Caco-2 (cell line): ENCODE data around the gene KLK13. TPM values are rescaled to one million over a fixed set of nuclear protein-coding genes. Genes with fewer than 3 reads are reported as not detected.

ENCODE experiments used
- BruUV-seq: library from RNA; stranded (reverse); fragments of 400-500 nt; replicated peaks from 2 replicates; lab custom pipeline; 2021; lab: Mats Ljungman, UMichigan
- CTCF ChIA-PET: fragments of 300-600 bp; sonication (Branson Sonifier 250); formaldehyde crosslinking; loops from one replicate; lab custom pipeline; 2022; ENCODE audit warnings: antibody characterized with exemption; lab: Charles Lee
- POLR2A ChIA-PET: fragments of 300-600 bp; sonication (Branson Sonifier 250); formaldehyde crosslinking; loops from one replicate; lab custom pipeline; 2022; ENCODE audit warnings: antibody characterized with exemption; lab: Charles Lee
- DNase-seq, 2 experiments: peaks; one replicate each; pipeline versions ENCODE4 v3.0.0 to v3.0.0-alpha.2; 2020 to 2022
- H3K27me3 ChIP-seq: replicated peaks from 2 replicates; pipeline ENCODE4 v1.6.0; 2011; ENCODE audit warnings: low read length; ENCODE audit not compliant: control insufficient read depth, insufficient read depth
- H3K36me3 ChIP-seq: 2 replicates; pipeline ENCODE4 v1.5.1; 2011; ENCODE audit warnings: low read length; ENCODE audit not compliant: control insufficient read depth, insufficient read depth
- H3K4me1 ChIP-seq: fragments of 250-450 bp; sonication (Bioruptor Pico); 2 replicates; pipeline ENCODE4 v1.5.1; 2020; ENCODE audit warnings: mild to moderate bottlenecking
- H3K4me3 ChIP-seq: 2 replicates; pipeline ENCODE4 v1.5.1; 2011; ENCODE audit warnings: low read depth, mild to moderate bottlenecking, control low read depth, low read length
- H3K9me3 ChIP-seq: fragments of 250-450 bp; sonication (Bioruptor Pico); 2 replicates; pipeline ENCODE4 v1.5.1; 2020; ENCODE audit warnings: mild to moderate bottlenecking, moderate library complexity
- H3K27ac Mint-ChIP-seq: one replicate; pipeline ENCODE4 v1.8.0; 2022; ENCODE audit warnings: mixed read lengths; ENCODE audit not compliant: unreplicated experiment
- H3K27me3 Mint-ChIP-seq: one replicate; pipeline ENCODE4 v1.8.0; 2022; ENCODE audit warnings: mixed read lengths; ENCODE audit not compliant: insufficient read depth, unreplicated experiment
- H3K36me3 Mint-ChIP-seq: one replicate; pipeline ENCODE4 v1.8.0; 2022; ENCODE audit warnings: mild to moderate bottlenecking, mixed read lengths; ENCODE audit not compliant: insufficient read depth, unreplicated experiment
- H3K4me1 Mint-ChIP-seq: one replicate; pipeline ENCODE4 v1.8.0; 2022; ENCODE audit warnings: low read depth, mixed read lengths; ENCODE audit not compliant: unreplicated experiment
- H3K4me3 Mint-ChIP-seq: one replicate; pipeline ENCODE4 v1.8.0; 2022; ENCODE audit warnings: mild to moderate bottlenecking, moderate library complexity, mixed read lengths; ENCODE audit not compliant: unreplicated experiment
- H3K9me3 Mint-ChIP-seq: one replicate; pipeline ENCODE4 v1.8.0; 2022; ENCODE audit warnings: mixed read lengths; ENCODE audit not compliant: unreplicated experiment
- intact Hi-C: fragments of 100-400 bp; cut with micrococcal nuclease; formaldehyde crosslinking; loops from one replicate; pipeline ENCODE4 v1.10.0; 2022; ENCODE audit not compliant: unreplicated experiment
- total RNA-seq: library from RNA; stranded (reverse); gene quantifications from 2 replicates; pipeline ENCODE4 v1.2.3, GENCODE V29; 2022
- TF ChIP-seq, protein P1 (sequence below), 2 experiments: fragments of 200-600 bp in 1 of 2; IDR thresholded peaks; 1 replicate in 1 of 2; 2 replicates in 1 of 2; pipeline versions ENCODE4 v1.5.1 to v1.8.0; 2011 to 2022; ENCODE audit warnings: antibody characterized with exemption in 1 of 2, control low read depth in 1 of 2, inconsistent platforms in 1 of 2, low read depth in 1 of 2, low read length in 1 of 2, mild to moderate bottlenecking in 1 of 2, moderate library complexity in 1 of 2; ENCODE audit not compliant: insufficient read depth in 1 of 2, severe bottlenecking in 1 of 2, unreplicated experiment in 1 of 2

KLK13 gene
- total RNA-seq, 1 experiment from 2014 or later = not detected

- Mint-ChIP-seq H3K36me3 (no peaks in the 10 kb centered on the region), H3K4me3 (no peak overlapping the region), H3K9me3 (peaks cover 13% of the 10 kb centered on the region), H3K27ac (no peak overlapping the region), H3K27me3 (peaks cover 31% of the 10 kb centered on the region), H3K4me1 (no peaks in the 10 kb centered on the region)
- DNase-seq = no peak
- H3K4me1 ChIP-seq = no peaks in the 10 kb centered on the region
- no peaks in the 10 kb centered on the region for H3K27me3 ChIP-seq
- no peaks in the 10 kb centered on the region for H3K9me3 ChIP-seq
- intact Hi-C loops = no loop called here
- no TSS peak for BruUV-seq
- no peaks in the 10 kb centered on the region for H3K36me3 ChIP-seq
- TF ChIP-seq, protein P1, sequence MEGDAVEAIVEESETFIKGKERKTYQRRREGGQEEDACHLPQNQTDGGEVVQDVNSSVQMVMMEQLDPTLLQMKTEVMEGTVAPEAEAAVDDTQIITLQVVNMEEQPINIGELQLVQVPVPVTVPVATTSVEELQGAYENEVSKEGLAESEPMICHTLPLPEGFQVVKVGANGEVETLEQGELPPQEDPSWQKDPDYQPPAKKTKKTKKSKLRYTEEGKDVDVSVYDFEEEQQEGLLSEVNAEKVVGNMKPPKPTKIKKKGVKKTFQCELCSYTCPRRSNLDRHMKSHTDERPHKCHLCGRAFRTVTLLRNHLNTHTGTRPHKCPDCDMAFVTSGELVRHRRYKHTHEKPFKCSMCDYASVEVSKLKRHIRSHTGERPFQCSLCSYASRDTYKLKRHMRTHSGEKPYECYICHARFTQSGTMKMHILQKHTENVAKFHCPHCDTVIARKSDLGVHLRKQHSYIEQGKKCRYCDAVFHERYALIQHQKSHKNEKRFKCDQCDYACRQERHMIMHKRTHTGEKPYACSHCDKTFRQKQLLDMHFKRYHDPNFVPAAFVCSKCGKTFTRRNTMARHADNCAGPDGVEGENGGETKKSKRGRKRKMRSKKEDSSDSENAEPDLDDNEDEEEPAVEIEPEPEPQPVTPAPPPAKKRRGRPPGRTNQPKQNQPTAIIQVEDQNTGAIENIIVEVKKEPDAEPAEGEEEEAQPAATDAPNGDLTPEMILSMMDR (IDR thresholded peaks at IDR 0.05; ENCODE audit: insufficient read depth in 1 of 2, low read depth in 1 of 2, low read length in 1 of 2, severe bottlenecking in 1 of 2, unreplicated experiment in 1 of 2) = no peak
- ChIA-PET CTCF (no interaction called here), POLR2A (no interaction called here)
- no peak overlapping the region for H3K4me3 ChIP-seq
Observed at GRCh38 chr19:51059715-51060114, 5.2 kb downstream of the KLK13 start.

- H3K27me3 ChIP-seq = no peaks in the 10 kb centered on the region
- POLR2A ChIA-PET = no interaction called here
- BruUV-seq = no TSS peak
- H3K36me3 Mint-ChIP-seq = no peaks in the 10 kb centered on the region
- no peaks in the 10 kb centered on the region for H3K9me3 ChIP-seq
- DNase-seq = no peak
- TF ChIP-seq, protein P1 (IDR thresholded peaks at IDR 0.05; ENCODE audit: insufficient read depth in 1 of 2, low read depth in 1 of 2, low read length in 1 of 2, severe bottlenecking in 1 of 2, unreplicated experiment in 1 of 2) = no peak
- CTCF ChIA-PET = no interaction called here
- H3K36me3 ChIP-seq = no peaks in the 10 kb centered on the region
- no peak overlapping the region for H3K4me3 Mint-ChIP-seq
- no peaks in the 10 kb centered on the region for H3K4me1 ChIP-seq
- H3K27me3 Mint-ChIP-seq = peaks cover 33% of the 10 kb centered on the region
- no peak overlapping the region for H3K27ac Mint-ChIP-seq
- H3K4me3 ChIP-seq = no peak overlapping the region
- intact Hi-C loops = no loop called here
- H3K9me3 Mint-ChIP-seq = peaks cover 3% of the 10 kb centered on the region
- no peaks in the 10 kb centered on the region for H3K4me1 Mint-ChIP-seq
Observed at GRCh38 chr19:51055866-51056265, 9.0 kb downstream of the KLK13 start.

DNA sequence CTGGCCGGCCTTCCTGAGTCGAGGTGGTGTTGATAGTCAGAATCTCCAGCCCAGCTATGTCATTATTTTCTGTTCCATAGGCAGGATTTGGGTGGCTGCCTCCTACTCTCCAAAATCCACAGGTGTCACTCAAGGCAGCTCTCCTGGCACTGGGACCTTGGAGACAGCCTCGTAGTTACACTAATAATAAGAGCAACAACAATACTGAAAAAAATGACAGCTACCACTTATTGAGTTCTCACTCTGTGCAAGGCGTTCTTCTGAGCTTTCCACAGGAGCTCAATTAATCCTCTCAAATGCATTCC, 17.9 kb downstream of the KLK13 start:
- no TSS peak for BruUV-seq
- Histone ChIP-seq H3K27me3 (no peaks in the 10 kb centered on the region), H3K36me3 (no peaks in the 10 kb centered on the region), H3K4me1 (no peaks in the 10 kb centered on the region), H3K9me3 (no peaks in the 10 kb centered on the region), H3K4me3 (no peak overlapping the region)
- CTCF ChIA-PET = interaction anchor here (0.6 kb wide), 1 partner anchor 28 kb away, joined by 3 read pairs; no protein-coding TSS in a partner anchor
- POLR2A ChIA-PET = no interaction called here
- intact Hi-C loops = no loop called here
- DNase-seq = no peak
- Mint-ChIP-seq H3K9me3 (no peaks in the 10 kb centered on the region), H3K27me3 (peaks cover 13% of the 10 kb centered on the region), H3K36me3 (no peaks in the 10 kb centered on the region), H3K4me1 (no peaks in the 10 kb centered on the region), H3K4me3 (no peak overlapping the region), H3K27ac (no peak overlapping the region)
- TF ChIP-seq, protein P1 (IDR thresholded peaks at IDR 0.05; ENCODE audit: insufficient read depth in 1 of 2, low read depth in 1 of 2, low read length in 1 of 2, severe bottlenecking in 1 of 2, unreplicated experiment in 1 of 2) = no peak
